Endothelial cell of umbilical vein (primary cell): Measurements from ENCODE around the gene GLTP. TPM values are rescaled to one million over a fixed set of nuclear protein-coding genes. Genes with fewer than 3 reads are reported as not detected.

ENCODE experiments used
- BruUV-seq: library from RNA; stranded (reverse); fragments of 400-500 nt; replicated peaks from 2 replicates; lab custom pipeline; 2021; lab: Mats Ljungman, UMichigan
- CTCF ChIA-PET: fragments of 300-600, 350-600 bp; sonication (Branson Sonifier 250); formaldehyde crosslinking; loops from one replicate; lab custom pipeline; 2021; ENCODE audit warnings: antibody characterized with exemption, inconsistent platforms; lab: Charles Lee
- POLR2A ChIA-PET: fragments of 300-600, 350-600 bp; sonication (Branson Sonifier 250); formaldehyde crosslinking; loops from one replicate; lab custom pipeline; 2021; ENCODE audit warnings: antibody characterized with exemption, inconsistent platforms; lab: Charles Lee
- DNase-seq: peaks from one replicate; pipeline ENCODE4 v3.0.0-alpha.2; 2011; ENCODE audit warnings: low read depth, low spot score
- FAIRE-seq: peaks from 2 replicates; lab custom pipeline; 2011; peaks lifted over from hg19 to GRCh38; lab: Jason Lieb, UNC
- H2AFZ ChIP-seq: 2 replicates; pipeline ENCODE4 v1.6.0; 2012; ENCODE audit warnings: low read depth, low read length, control low read depth, inconsistent platforms
- H3K27ac ChIP-seq: 2 replicates; pipeline ENCODE4 v1.5.1; 2011; ENCODE audit warnings: low read depth, mild to moderate bottlenecking, control low read depth, low read length, moderate library complexity; ENCODE audit not compliant: insufficient read depth
- H3K27me3 ChIP-seq, 2 experiments: 2 replicates each; pipeline versions ENCODE4 v1.6.0 to v1.6.1; 2011; ENCODE audit warnings: low read length in 2 of 2, mixed read lengths in 1 of 2; ENCODE audit not compliant: control insufficient read depth in 2 of 2, insufficient read depth in 2 of 2
- H3K36me3 ChIP-seq, 2 experiments: 2 replicates in 1 of 2; 3 replicates in 1 of 2; pipeline ENCODE4 v1.5.1; 2011; ENCODE audit warnings: low read length in 2 of 2, mild to moderate bottlenecking in 1 of 2, moderate library complexity in 1 of 2; ENCODE audit not compliant: control insufficient read depth in 2 of 2, insufficient read depth in 2 of 2; ENCODE audit errors: extremely low read depth in 1 of 2
- H3K4me1 ChIP-seq: 3 replicates; pipeline ENCODE4 v1.5.1; 2011; ENCODE audit warnings: mild to moderate bottlenecking, low read length; ENCODE audit not compliant: control insufficient read depth, insufficient read depth; ENCODE audit errors: extremely low read depth
- H3K4me2 ChIP-seq: 2 replicates; pipeline ENCODE4 v1.6.1; 2011; ENCODE audit warnings: low read length, control low read depth, mixed read lengths; ENCODE audit not compliant: insufficient read depth
- H3K4me3 ChIP-seq, 3 experiments: fragments of 200-600 bp in 1 of 3; sonication (generic), shearing (Covaris generic) in 1 of 3; replicated peaks in 1 of 3; 2 replicates each; pipeline ENCODE4 v1.5.1; 2011 to 2016; ENCODE audit warnings: control low read depth in 3 of 3, low read length in 3 of 3, mild to moderate bottlenecking in 2 of 3, inconsistent platforms in 1 of 3, low read depth in 1 of 3, moderate library complexity in 1 of 3; ENCODE audit not compliant: insufficient read depth in 1 of 3
- H3K79me2 ChIP-seq: 2 replicates; pipeline ENCODE4 v1.6.0; 2012; ENCODE audit warnings: low read length, inconsistent platforms; ENCODE audit not compliant: control insufficient read depth, insufficient read depth
- H3K9ac ChIP-seq: replicated peaks from 2 replicates; pipeline ENCODE3; 2011; ENCODE audit warnings: low read length, control low read depth; ENCODE audit not compliant: insufficient read depth; ENCODE audit errors: extremely low read depth
- H3K9me1 ChIP-seq: replicated peaks from 3 replicates; pipeline ENCODE4 v1.6.0; 2011; ENCODE audit warnings: mild to moderate bottlenecking, low read length; ENCODE audit not compliant: control insufficient read depth, insufficient read depth; ENCODE audit errors: extremely low read depth
- H3K9me3 ChIP-seq: replicated peaks from 2 replicates; pipeline ENCODE4 v1.5.1; 2012; ENCODE audit warnings: low read length, inconsistent platforms; ENCODE audit not compliant: control insufficient read depth, insufficient read depth
- H4K20me1 ChIP-seq: replicated peaks from 2 replicates; pipeline ENCODE3; 2011; ENCODE audit warnings: mild to moderate bottlenecking, low read length; ENCODE audit not compliant: control insufficient read depth, insufficient read depth; ENCODE audit errors: extremely low read depth
- CTCF ChIP-seq, 2 donors: IDR thresholded peaks; 1 replicate in 1 of 2; 2 replicates in 1 of 2; pipeline ENCODE4 v1.5.1; 2011; ENCODE audit warnings: low read length in 2 of 2, mild to moderate bottlenecking in 2 of 2, moderate library complexity in 2 of 2, control low read depth in 1 of 2, inconsistent platforms in 1 of 2, low read depth in 1 of 2; ENCODE audit not compliant: insufficient read depth in 1 of 2; ENCODE audit errors: extremely low read depth in 1 of 2
- EZH2 ChIP-seq: IDR thresholded peaks from 2 replicates; pipeline ENCODE4 v1.6.1; 2012; ENCODE audit warnings: borderline replicate concordance, low read depth, mild to moderate bottlenecking, moderate library complexity, low read length, inconsistent platforms; ENCODE audit not compliant: severe bottlenecking
- FOS ChIP-seq: IDR thresholded peaks from 2 replicates; pipeline ENCODE4 v1.6.1; 2011; ENCODE audit warnings: mild to moderate bottlenecking, low read length, moderate library complexity, borderline replicate concordance; ENCODE audit not compliant: insufficient read depth
- GATA2 ChIP-seq: IDR thresholded peaks from 2 replicates; pipeline ENCODE4 v1.7.0; 2011; ENCODE audit warnings: low read depth, mild to moderate bottlenecking, moderate library complexity, mixed read lengths, low read length; ENCODE audit not compliant: insufficient read length, insufficient read depth
- JUN ChIP-seq: IDR thresholded peaks from 2 replicates; pipeline ENCODE4 v1.6.1; 2011; ENCODE audit warnings: borderline replicate concordance, low read depth; ENCODE audit not compliant: insufficient read length, insufficient read depth
- MAX ChIP-seq: IDR thresholded peaks from 2 replicates; pipeline ENCODE4 v1.6.1; 2011; ENCODE audit not compliant: insufficient read depth, insufficient read length
- MYC ChIP-seq: IDR thresholded peaks from one replicate; pipeline ENCODE4 v1.6.1; 2011; ENCODE audit warnings: mild to moderate bottlenecking, low read depth, low read length
- POLR2A ChIP-seq: IDR thresholded peaks from 2 replicates; pipeline ENCODE4 v1.6.1; 2012; ENCODE audit warnings: low read depth, mild to moderate bottlenecking, control low read depth, low read length
- POLR2AphosphoS5 ChIP-seq: IDR thresholded peaks from 2 replicates; pipeline ENCODE4 v1.6.1; 2012; ENCODE audit warnings: low read depth, mild to moderate bottlenecking, control low read depth, low read length, moderate library complexity; ENCODE audit not compliant: insufficient read depth
- dilution Hi-C: fragments of 300-500 bp; cut with MboI; formaldehyde crosslinking; loops from one replicate; pipeline ENCODE4 v1.15.0; 2019; ENCODE audit warnings: low sequenced_read_pairs; ENCODE audit not compliant: extremely low pct_ligation_motif_present
- intact Hi-C: fragments of 100-400 bp; cut with micrococcal nuclease; formaldehyde crosslinking; loops from one replicate; pipeline ENCODE4 v1.10.0; 2022
- polyA plus RNA-seq, 4 experiments: library from polyadenylated mRNA; depleted of rRNA in 3 of 4; stranded (reverse) in 3 of 4; unstranded in 1 of 4; fragments of >200 nt; gene quantifications; 2 replicates each; pipeline versions ENCODE4 v1.2.1 to v1.2.3, GENCODE V29; 2011 to 2012; ENCODE audit warnings: missing spikeins in 1 of 4
- total RNA-seq: library from RNA; stranded (reverse); gene quantifications from 2 replicates; pipeline ENCODE4 v1.2.3, GENCODE V29; 2021

The GLTP gene
- total and polyA plus RNA-seq, 2 donors (not counting 3 experiments of a cell fraction or from before 2014, with no cell fraction given), result 21.5 to 46.6 TPM

- DNase-seq, result no peak
- H3K9me3 ChIP-seq, result no peaks in the 10 kb centered on the region
- dilution Hi-C loops (no loop called here), intact Hi-C loops (no loop called here)
- no peak overlapping the region for H3K4me2 ChIP-seq
- H3K36me3 ChIP-seq, result no peaks in the 10 kb centered on the region
- H3K4me1 ChIP-seq, result peaks cover 17% of the 10 kb centered on the region
- no peak overlapping the region for H3K27ac ChIP-seq
- no peak for FAIRE-seq
- CTCF ChIA-PET, result interaction anchor here (0.7 to 3.8 kb wide), 4 partner anchors 19 to 48 kb away, joined by 3 to 27 read pairs (median 5); no protein-coding TSS in a partner anchor
- no peak for TF ChIP-seq POLR2A
- no peak for TF ChIP-seq CTCF (IDR thresholded peaks at IDR 0.05; ENCODE audit: extremely low read depth in 1 of 2, insufficient read depth in 1 of 2, low read depth in 1 of 2, low read length in 2 of 2)
- TF ChIP-seq EZH2, result no peak
- BruUV-seq, result no TSS peak
- H4K20me1 ChIP-seq, result no peaks in the 10 kb centered on the region
- no peak overlapping the region for H3K4me3 ChIP-seq
- POLR2A ChIA-PET, result interaction anchor here (0.6 kb wide), 1 partner anchor 108 kb away, joined by 3 read pairs; no protein-coding TSS in a partner anchor
- no peak overlapping the region for H3K9ac ChIP-seq
- H3K27me3 ChIP-seq, result no peaks in the 10 kb centered on the region
- no peak overlapping the region for H2AFZ ChIP-seq
- peaks cover 30% of the 10 kb centered on the region for H3K79me2 ChIP-seq
- no peaks in the 10 kb centered on the region for H3K9me1 ChIP-seq
Observed at GRCh38 chr12:109877504-109878246, 2.7 kb downstream of the GLTP start.

- FAIRE-seq (no peak), DNase-seq (no peak)
- ChIA-PET CTCF (interaction anchor here (1.7 to 3.8 kb wide), 2 partner anchors 23 to 31 kb away, joined by 7 to 27 read pairs; no protein-coding TSS in a partner anchor), POLR2A (no interaction called here)
- Histone ChIP-seq H3K27ac (no peak overlapping the region), H3K4me1 (peaks cover 17% of the 10 kb centered on the region), H3K9ac (no peak overlapping the region), H4K20me1 (no peaks in the 10 kb centered on the region), H3K9me3 (no peaks in the 10 kb centered on the region), H3K4me3 (no peak overlapping the region), H3K4me2 (no peak overlapping the region), H2AFZ (no peak overlapping the region), H3K27me3 (no peaks in the 10 kb centered on the region), H3K79me2 (peaks cover 30% of the 10 kb centered on the region), H3K9me1 (no peaks in the 10 kb centered on the region), H3K36me3 (peaks cover 2 to 3% of the 10 kb centered on the region in 2 experiments)
- intact Hi-C loops (no loop called here), dilution Hi-C loops (no loop called here)
- no peak for TF ChIP-seq FOS
- no peak for TF ChIP-seq POLR2A
- TF ChIP-seq MAX, result no peak
- no peak for TF ChIP-seq GATA2
- no peak for TF ChIP-seq POLR2AphosphoS5
- no peak for TF ChIP-seq EZH2
- TF ChIP-seq JUN, result no peak
- TF ChIP-seq CTCF (IDR thresholded peaks at IDR 0.05; ENCODE audit: extremely low read depth in 1 of 2, insufficient read depth in 1 of 2, low read depth in 1 of 2, low read length in 2 of 2), result no peak
- no peak for TF ChIP-seq MYC
- BruUV-seq, result no TSS peak
Observed at GRCh38 chr12:109876406-109876805, 3.9 kb downstream of the GLTP start.
